Measurements from ENCODE around the gene USHBP1. TPM values are rescaled to one million over a fixed set of nuclear protein-coding genes. Genes with fewer than 3 reads are reported as not detected.

The USHBP1 gene
- total and polyA plus RNA-seq, 2 of the 13 experiments (the other 11 are each of a cell fraction or from before 2014, with no cell fraction given), result 0.15 to 1.5 TPM

- no peak for TF ChIP-seq ZNF646 (CRISPR knock-in tag; IDR thresholded peaks at IDR 0.05)
- TF ChIP-seq ZNF512B (CRISPR knock-in tag; IDR thresholded peaks at IDR 0.05; ENCODE audit: borderline replicate concordance), result no peak
- peak; percentile 37 for TF ChIP-seq XRCC5 (optimal IDR thresholded peaks at IDR 0.05; ENCODE audit: low read length)
- no peak for TF ChIP-seq PBX3 (CRISPR knock-in tag; IDR thresholded peaks at IDR 0.05; ENCODE audit: borderline replicate concordance)
- no peak for TF ChIP-seq ATM (IDR thresholded peaks at IDR 0.05; ENCODE audit: borderline replicate concordance)
- TF ChIP-seq HOXA3 (CRISPR knock-in tag; IDR thresholded peaks at IDR 0.05), result peak; percentile 45; the same call in 1 of the 2 replicates
- TF ChIP-seq ZNF441 (CRISPR knock-in tag; IDR thresholded peaks at IDR 0.05; ENCODE audit: borderline replicate concordance), result no peak
- TF ChIP-seq ELF4 (CRISPR knock-in tag; IDR thresholded peaks at IDR 0.05; ENCODE audit: borderline replicate concordance), result no peak
- no peak for TF ChIP-seq ZNF570 (CRISPR knock-in tag; IDR thresholded peaks at IDR 0.05; ENCODE audit: borderline replicate concordance)
- no peak for TF ChIP-seq ZNF18 (CRISPR knock-in tag; IDR thresholded peaks at IDR 0.05; ENCODE audit: insufficient replicate concordance)
- TF ChIP-seq ZNF138 (CRISPR knock-in tag; IDR thresholded peaks at IDR 0.05; ENCODE audit: low read depth), result no peak
- no peak for TF ChIP-seq ZNF280D (CRISPR knock-in tag; IDR thresholded peaks at IDR 0.05)
Measured at GRCh38 chr19:17242431-17243208, 21.9 kb downstream of the USHBP1 start (continued).

Measured in HepG2 (cell line).